T-cell (primary cell): ENCODE results near the gene FAM72C. TPM values are rescaled to one million over a fixed set of nuclear protein-coding genes. Genes with fewer than 3 reads are reported as not detected.
"Not testable (repeated sequence)": the region's sequence is repeated elsewhere in the genome, so short reads cannot be mapped to it uniquely, and the experiment has no call there.

Experiments used
- ATAC-seq, 4 experiments: fragments of 200-7000 bp in 3 of 4; fragments of 150-1000 bp in 1 of 4; cut with Tn5 transposase; replicated peaks in 1 of 4; 1 replicate in 3 of 4; 2 replicates in 1 of 4; pipeline ENCODE4 v1.10.0; 2021; ENCODE audit warnings: moderate library complexity in 3 of 4, mild to moderate bottlenecking in 2 of 4, moderate number of reproducible peaks in 1 of 4
- CTCF ChIA-PET, 2 donors: fragments of 300-600 bp; sonication (Branson Sonifier 250); formaldehyde crosslinking; loops; one replicate each; lab custom pipeline; 2022; ENCODE audit warnings: antibody characterized with exemption in 2 of 2; lab: Charles Lee
- POLR2A ChIA-PET, 2 donors: fragments of 300-600 bp; sonication (Branson Sonifier 250); formaldehyde crosslinking; loops; one replicate each; lab custom pipeline; 2022; ENCODE audit warnings: antibody characterized with exemption in 2 of 2; lab: Charles Lee
- DNase-seq, 35 experiments: peaks; one replicate each; pipeline versions ENCODE4 v3.0.0 to v3.0.0-alpha.2; 2013 to 2023
- H3K27ac ChIP-seq: one replicate; pipeline ENCODE4 v1.5.1; 2013; ENCODE audit warnings: low read length
- H3K27me3 ChIP-seq, 2 experiments: replicated peaks in 1 of 2; 1 replicate in 1 of 2; 2 replicates in 1 of 2; pipeline versions ENCODE4 v1.6.1 to v1.7.0; 2013; ENCODE audit warnings: low read length in 1 of 2, mixed read lengths in 1 of 2; ENCODE audit not compliant: control insufficient read depth in 2 of 2, insufficient read depth in 2 of 2; ENCODE audit errors: extremely low read depth in 1 of 2
- H3K36me3 ChIP-seq, 2 donors: 1 replicate in 1 of 2; 2 replicates in 1 of 2; pipeline versions ENCODE4 v1.6.1 to v1.7.0; 2013; ENCODE audit warnings: low read length in 1 of 2; ENCODE audit not compliant: control insufficient read depth in 2 of 2, insufficient read depth in 1 of 2; ENCODE audit errors: extremely low read depth in 1 of 2
- H3K4me1 ChIP-seq, 2 experiments: 1 replicate in 1 of 2; 2 replicates in 1 of 2; pipeline versions ENCODE4 v1.6.1 to v1.7.0; 2013; ENCODE audit warnings: low read length in 2 of 2, mixed read lengths in 1 of 2; ENCODE audit not compliant: insufficient read depth in 2 of 2, control insufficient read depth in 1 of 2; ENCODE audit errors: extremely low read depth in 1 of 2
- H3K4me3 ChIP-seq, 2 donors: 1 replicate in 1 of 2; 2 replicates in 1 of 2; pipeline versions ENCODE4 v1.5.1 to v1.7.0; 2013; ENCODE audit warnings: mild to moderate bottlenecking in 2 of 2, low read length in 1 of 2, moderate library complexity in 1 of 2; ENCODE audit not compliant: control insufficient read depth in 1 of 2; ENCODE audit errors: extremely low read depth in 1 of 2
- H3K9me3 ChIP-seq: 2 replicates; pipeline ENCODE4 v1.7.0; 2013
- H3K27ac Mint-ChIP-seq, 2 donors: one replicate each; pipeline ENCODE4 v1.8.0; 2020 to 2021; ENCODE audit warnings: mild to moderate bottlenecking in 2 of 2, mixed read lengths in 2 of 2
- H3K27me3 Mint-ChIP-seq, 2 donors: one replicate each; pipeline ENCODE4 v1.8.0; 2021 to 2022; ENCODE audit warnings: mixed read lengths in 2 of 2
- H3K36me3 Mint-ChIP-seq: one replicate; pipeline ENCODE4 v1.8.0; 2021; ENCODE audit warnings: mixed read lengths
- H3K4me1 Mint-ChIP-seq, 3 donors: one replicate each; pipeline ENCODE4 v1.8.0; 2020 to 2022; ENCODE audit warnings: mixed read lengths in 3 of 3, mild to moderate bottlenecking in 1 of 3
- H3K4me3 Mint-ChIP-seq, 3 donors: one replicate each; pipeline ENCODE4 v1.8.0; 2020 to 2022; ENCODE audit warnings: mild to moderate bottlenecking in 3 of 3, mixed read lengths in 3 of 3, moderate library complexity in 3 of 3
- H3K9me3 Mint-ChIP-seq, 3 donors: one replicate each; pipeline ENCODE4 v1.8.0; 2020 to 2022; ENCODE audit warnings: mixed read lengths in 3 of 3
- WGBS: methylation state at CpG from one replicate; pipeline ENCODE4 v1.1.5; 2013; ENCODE audit warnings: missing lambda C conversion rate; ENCODE audit not compliant: insufficient coverage; 5-methylcytosine and 5-hydroxymethylcytosine counted together
- total RNA-seq, 35 experiments: library from RNA in 6 of 35; stranded (reverse) in 6 of 35; fragments of 120-200 nt in 1 of 35; gene quantifications; one replicate each; pipeline versions ENCODE4 v1.2.1 to v1.2.4 and lab custom pipeline; 2013 to 2026

FAM72C gene
- total RNA-seq, 5 donors from 2014 or later (not counting 1 experiment from before 2014, with no cell fraction given): 0.26 to 0.70 (median 0.41) TPM; not detected in 1

GRCh38 chr1:143996020-143996419, 24.2 kb upstream of the FAM72C start:
- H3K4me1 Mint-ChIP-seq, H3K9me3 Mint-ChIP-seq, H3K27me3 ChIP-seq, H3K4me1 ChIP-seq, H3K9me3 ChIP-seq, H3K27me3 Mint-ChIP-seq, H3K27ac ChIP-seq, H3K36me3 Mint-ChIP-seq, ATAC-seq, DNase-seq, CTCF ChIA-PET, H3K4me3 ChIP-seq, H3K36me3 ChIP-seq, POLR2A ChIA-PET, H3K27ac Mint-ChIP-seq, H3K4me3 Mint-ChIP-seq: not testable (repeated sequence)
- no CpG with 5 or more reads among the region's 6 CpGs for WGBS

DNA sequence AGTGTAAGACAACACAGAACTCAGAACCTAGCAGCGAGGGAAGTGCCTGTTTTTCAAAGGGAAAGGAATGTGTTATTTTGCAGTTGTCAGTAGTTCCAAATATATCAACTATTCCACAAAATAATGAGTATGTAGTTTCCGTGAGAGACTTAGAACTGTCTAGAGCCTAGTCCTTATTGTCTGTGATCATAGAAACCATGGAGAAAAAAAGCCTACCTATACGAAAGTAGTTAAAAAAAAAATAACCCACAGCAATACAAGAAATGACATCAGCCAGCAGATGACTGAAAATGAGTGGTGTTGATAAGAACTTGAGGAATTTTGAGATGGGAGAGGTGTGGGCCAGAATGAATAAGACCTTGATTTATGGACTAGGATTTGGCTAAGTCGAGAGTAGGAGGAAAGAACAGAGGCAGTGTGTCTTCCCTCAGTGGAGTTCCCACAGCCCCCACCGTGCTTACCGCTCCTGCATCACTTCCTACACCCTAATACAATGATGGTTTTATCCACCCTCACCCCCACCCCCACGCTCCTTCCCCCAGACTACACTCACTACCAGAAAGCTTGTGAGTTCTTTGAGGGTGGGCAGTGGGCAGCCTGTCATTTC, 21.6 kb upstream of the FAM72C start:
- H3K36me3 Mint-ChIP-seq, CTCF ChIA-PET, H3K27ac ChIP-seq, H3K4me3 Mint-ChIP-seq, H3K27ac Mint-ChIP-seq, DNase-seq, H3K36me3 ChIP-seq, H3K27me3 ChIP-seq, ATAC-seq, H3K4me3 ChIP-seq, H3K9me3 ChIP-seq, H3K4me1 Mint-ChIP-seq, POLR2A ChIA-PET, H3K9me3 Mint-ChIP-seq, H3K4me1 ChIP-seq, H3K27me3 Mint-ChIP-seq: not testable (repeated sequence)
- no CpG with 5 or more reads among the region's 7 CpGs for WGBS

- H3K9me3 ChIP-seq, DNase-seq, POLR2A ChIA-PET, H3K36me3 Mint-ChIP-seq, H3K9me3 Mint-ChIP-seq, H3K27ac Mint-ChIP-seq, ATAC-seq, H3K4me3 Mint-ChIP-seq, CTCF ChIA-PET, H3K27me3 Mint-ChIP-seq, H3K27ac ChIP-seq, H3K4me1 Mint-ChIP-seq, H3K36me3 ChIP-seq, H3K27me3 ChIP-seq, H3K4me3 ChIP-seq, H3K4me1 ChIP-seq: not testable (repeated sequence)
- WGBS: no CpG with 5 or more reads among the region's 4 CpGs
These were observed 18.9 kb upstream of the FAM72C start for GRCh38 chr1:143990699-143991098.

DNA sequence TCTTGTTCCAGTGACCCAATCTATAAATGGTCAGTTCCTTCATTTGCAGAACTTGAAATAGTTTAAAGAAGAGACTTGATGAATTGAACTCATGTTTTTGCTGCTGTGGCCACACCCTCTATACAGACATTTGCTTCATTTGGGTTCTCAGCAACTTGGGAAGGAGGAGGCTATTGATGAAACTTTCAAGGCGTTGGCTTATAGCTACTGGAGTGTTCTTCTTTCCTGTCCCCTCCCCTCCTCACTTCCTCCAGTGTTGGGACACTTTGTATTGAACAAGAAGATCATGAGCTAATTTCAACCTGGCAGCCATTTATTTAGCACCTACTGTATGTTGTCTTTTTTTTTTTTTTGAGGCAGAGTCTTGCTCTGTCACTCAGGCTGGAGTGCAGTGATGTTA, 17.9 kb upstream of the FAM72C start:
- H3K27me3 ChIP-seq, H3K27ac Mint-ChIP-seq, H3K4me3 Mint-ChIP-seq, DNase-seq, POLR2A ChIA-PET, ATAC-seq, H3K9me3 Mint-ChIP-seq, H3K27me3 Mint-ChIP-seq, H3K27ac ChIP-seq, H3K4me1 ChIP-seq, H3K36me3 ChIP-seq, H3K4me1 Mint-ChIP-seq, H3K9me3 ChIP-seq, H3K4me3 ChIP-seq, CTCF ChIA-PET, H3K36me3 Mint-ChIP-seq: not testable (repeated sequence)
- no CpG with 5 or more reads among the region's 1 CpG for WGBS

DNA sequence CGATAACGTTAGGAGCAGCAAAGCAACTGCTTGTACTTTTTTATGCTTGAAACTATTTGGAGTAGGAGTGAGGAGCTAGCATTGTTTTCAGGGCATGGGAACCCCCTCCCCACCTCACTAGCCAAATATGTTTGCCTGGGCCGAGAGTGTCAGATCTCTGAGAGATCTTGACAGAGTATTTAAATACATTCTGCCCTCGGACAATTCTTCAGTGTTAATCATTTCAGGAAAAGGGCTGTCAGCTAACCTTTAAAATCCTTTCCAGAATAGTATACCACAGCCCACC, 17.6 kb upstream of the FAM72C start:
- H3K27ac ChIP-seq, H3K27me3 Mint-ChIP-seq, DNase-seq, ATAC-seq, H3K4me1 ChIP-seq, H3K27me3 ChIP-seq, H3K9me3 ChIP-seq, H3K4me3 ChIP-seq, POLR2A ChIA-PET, CTCF ChIA-PET, H3K4me3 Mint-ChIP-seq, H3K9me3 Mint-ChIP-seq, H3K4me1 Mint-ChIP-seq, H3K36me3 ChIP-seq, H3K27ac Mint-ChIP-seq, H3K36me3 Mint-ChIP-seq: not testable (repeated sequence)
- no CpG with 5 or more reads among the region's 4 CpGs for WGBS

- H3K27ac ChIP-seq, H3K27me3 Mint-ChIP-seq, H3K4me3 ChIP-seq, POLR2A ChIA-PET, H3K9me3 ChIP-seq, ATAC-seq, H3K27ac Mint-ChIP-seq, DNase-seq, H3K27me3 ChIP-seq, H3K36me3 Mint-ChIP-seq, H3K4me1 Mint-ChIP-seq, H3K36me3 ChIP-seq, H3K4me1 ChIP-seq, H3K4me3 Mint-ChIP-seq, CTCF ChIA-PET, H3K9me3 Mint-ChIP-seq: not testable (repeated sequence)
- WGBS: no CpG with 5 or more reads among the region's 10 CpGs
These were observed 17.0 kb upstream of the FAM72C start for GRCh38 chr1:143988602-143989426.
